Measurements from ENCODE around the gene ADK. TPM values are rescaled to one million over a fixed set of nuclear protein-coding genes. Genes with fewer than 3 reads are reported as not detected.
"Not testable (repeated sequence)": the region's sequence is repeated elsewhere in the genome, so short reads cannot be mapped to it uniquely, and the experiment has no call there.

The ADK gene
- total RNA-seq, 6 experiments from 2014 or later: 54.2 to 92.5 (median 63.5) TPM

GRCh38 chr10:74485283-74485682 is 334.3 kb downstream of the ADK start:
- Histone ChIP-seq H3K9me3 (no peaks in the 10 kb centered on the region), H3K4me1 (no peaks in the 10 kb centered on the region), H3K36me3 (no peaks in the 10 kb centered on the region), H3K27me3 (no peaks in the 10 kb centered on the region), H3K4me3 (no peak overlapping the region), H3K27ac (no peak overlapping the region)
- ATAC-seq: no peak
- intact Hi-C loops (cut with DNase I): no loop called here
- 95% methylated on average over 2 of the region's 2 CpGs for WGBS (ENCODE audit: insufficient coverage, low coverage, low lambda C conversion rate, missing lambda C conversion rate)
- TF ChIP-seq, protein P1, sequence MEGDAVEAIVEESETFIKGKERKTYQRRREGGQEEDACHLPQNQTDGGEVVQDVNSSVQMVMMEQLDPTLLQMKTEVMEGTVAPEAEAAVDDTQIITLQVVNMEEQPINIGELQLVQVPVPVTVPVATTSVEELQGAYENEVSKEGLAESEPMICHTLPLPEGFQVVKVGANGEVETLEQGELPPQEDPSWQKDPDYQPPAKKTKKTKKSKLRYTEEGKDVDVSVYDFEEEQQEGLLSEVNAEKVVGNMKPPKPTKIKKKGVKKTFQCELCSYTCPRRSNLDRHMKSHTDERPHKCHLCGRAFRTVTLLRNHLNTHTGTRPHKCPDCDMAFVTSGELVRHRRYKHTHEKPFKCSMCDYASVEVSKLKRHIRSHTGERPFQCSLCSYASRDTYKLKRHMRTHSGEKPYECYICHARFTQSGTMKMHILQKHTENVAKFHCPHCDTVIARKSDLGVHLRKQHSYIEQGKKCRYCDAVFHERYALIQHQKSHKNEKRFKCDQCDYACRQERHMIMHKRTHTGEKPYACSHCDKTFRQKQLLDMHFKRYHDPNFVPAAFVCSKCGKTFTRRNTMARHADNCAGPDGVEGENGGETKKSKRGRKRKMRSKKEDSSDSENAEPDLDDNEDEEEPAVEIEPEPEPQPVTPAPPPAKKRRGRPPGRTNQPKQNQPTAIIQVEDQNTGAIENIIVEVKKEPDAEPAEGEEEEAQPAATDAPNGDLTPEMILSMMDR (IDR thresholded peaks at IDR 0.05): no peak
- no peak for TF ChIP-seq POLR2A (IDR thresholded peaks at IDR 0.05)
- no peak for DNase-seq

DNA sequence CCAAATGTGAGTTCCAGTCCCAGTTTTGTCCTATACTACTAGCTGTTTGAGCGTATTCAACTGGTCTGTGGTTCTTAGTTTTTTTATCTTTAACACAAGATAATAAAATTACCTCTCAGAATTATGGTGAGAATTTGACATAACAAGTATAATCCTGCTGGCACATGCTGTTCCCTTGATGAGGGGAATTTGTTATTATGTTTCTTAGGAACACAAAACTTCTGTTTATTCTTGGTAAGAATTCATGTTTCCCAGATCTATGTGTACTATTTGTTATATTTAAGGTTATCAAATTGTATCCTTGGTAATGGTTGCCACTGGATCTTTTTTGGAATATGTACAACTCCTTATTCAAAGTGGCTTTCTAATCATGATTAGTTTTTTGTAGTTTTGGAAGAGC is 335.6 kb downstream of the ADK start:
- Histone ChIP-seq H3K27me3 (no peaks in the 10 kb centered on the region), H3K4me1 (no peaks in the 10 kb centered on the region), H3K4me3 (no peak overlapping the region), H3K36me3 (no peaks in the 10 kb centered on the region), H3K27ac (no peak overlapping the region), H3K9me3 (no peaks in the 10 kb centered on the region)
- TF ChIP-seq, protein P1 (IDR thresholded peaks at IDR 0.05): no peak
- no peak for TF ChIP-seq POLR2A (IDR thresholded peaks at IDR 0.05)
- intact Hi-C loops (cut with DNase I): no loop called here
- no peak for ATAC-seq
- 100% methylated on average over 1 of the region's 1 CpG for WGBS (ENCODE audit: insufficient coverage, low coverage, low lambda C conversion rate, missing lambda C conversion rate)
- no peak for DNase-seq

GRCh38 chr10:74488907-74489306 is 337.9 kb downstream of the ADK start:
- H3K4me3 ChIP-seq: no peak overlapping the region
- H3K9me3 ChIP-seq: no peaks in the 10 kb centered on the region
- H3K36me3 ChIP-seq: no peaks in the 10 kb centered on the region
- H3K27me3 ChIP-seq: no peaks in the 10 kb centered on the region
- no peaks in the 10 kb centered on the region for H3K4me1 ChIP-seq
- no peak for DNase-seq
- intact Hi-C loops (cut with DNase I): no loop called here
- H3K27ac ChIP-seq: no peak overlapping the region
- TF ChIP-seq, protein P1 (IDR thresholded peaks at IDR 0.05): no peak
- no peak for ATAC-seq

GRCh38 chr10:74490551-74490950 is 339.5 kb downstream of the ADK start:
- DNase-seq (no peak), ATAC-seq (peak in 3 of 4 donors; percentile 20 to 39 (median 26))
- no peaks in the 10 kb centered on the region for H3K36me3 ChIP-seq
- whole genome bisulfite sequencing (ENCODE audit: insufficient coverage, low coverage, low lambda C conversion rate, missing lambda C conversion rate): 37% methylated on average over 4 of the region's 4 CpGs
- intact Hi-C loops (cut with DNase I): no loop called here
- H3K27me3 ChIP-seq: no peaks in the 10 kb centered on the region
- H3K4me3 ChIP-seq: no peak overlapping the region
- no peak overlapping the region for H3K27ac ChIP-seq
- no peaks in the 10 kb centered on the region for H3K9me3 ChIP-seq
- no peak for TF ChIP-seq POLR2A (IDR thresholded peaks at IDR 0.05)
- TF ChIP-seq, protein P1 (IDR thresholded peaks at IDR 0.05): no peak
- H3K4me1 ChIP-seq: no peaks in the 10 kb centered on the region

DNA sequence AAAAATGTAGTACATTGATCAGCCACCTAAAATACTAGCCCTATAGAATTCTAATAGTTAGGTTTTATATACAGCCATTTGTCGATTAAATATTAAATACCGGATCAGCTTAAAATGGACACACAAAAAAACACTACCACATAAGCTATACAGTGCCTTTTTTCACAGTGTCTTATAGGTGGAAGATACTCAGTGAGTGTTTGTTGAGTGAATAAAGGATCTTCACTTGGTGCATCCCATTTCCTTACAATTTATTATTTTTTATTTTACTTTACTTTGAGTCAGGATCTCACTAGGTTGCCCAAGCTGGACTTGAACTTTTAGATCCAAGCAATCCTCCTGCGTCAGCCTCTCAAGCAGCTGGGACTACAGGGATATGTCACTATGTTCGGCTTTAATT is 340.0 kb downstream of the ADK start:
- WGBS (ENCODE audit: insufficient coverage, low coverage, low lambda C conversion rate, missing lambda C conversion rate): 98% methylated on average over 4 of the region's 4 CpGs
- Histone ChIP-seq H3K27me3 (no peaks in the 10 kb centered on the region), H3K9me3 (no peaks in the 10 kb centered on the region), H3K27ac (no peak overlapping the region), H3K36me3 (no peaks in the 10 kb centered on the region), H3K4me1 (no peaks in the 10 kb centered on the region), H3K4me3 (no peak overlapping the region)
- intact Hi-C loops (cut with DNase I): no loop called here
- DNase-seq: no peak
- no peak for TF ChIP-seq POLR2A (IDR thresholded peaks at IDR 0.05)
- TF ChIP-seq, protein P1 (IDR thresholded peaks at IDR 0.05): no peak
- ATAC-seq: no peak

- H3K27me3 ChIP-seq; H3K9me3 ChIP-seq; H3K4me1 ChIP-seq; ATAC-seq; DNase-seq; H3K4me3 ChIP-seq; H3K27ac ChIP-seq; intact Hi-C loops (cut with DNase I); H3K36me3 ChIP-seq: not testable (repeated sequence)
- 100% methylated on average over 3 of the region's 3 CpGs for WGBS (ENCODE audit: insufficient coverage, low coverage, low lambda C conversion rate, missing lambda C conversion rate)
Observed at GRCh38 chr10:74496276-74496675, 345.3 kb downstream of the ADK start.

DNA sequence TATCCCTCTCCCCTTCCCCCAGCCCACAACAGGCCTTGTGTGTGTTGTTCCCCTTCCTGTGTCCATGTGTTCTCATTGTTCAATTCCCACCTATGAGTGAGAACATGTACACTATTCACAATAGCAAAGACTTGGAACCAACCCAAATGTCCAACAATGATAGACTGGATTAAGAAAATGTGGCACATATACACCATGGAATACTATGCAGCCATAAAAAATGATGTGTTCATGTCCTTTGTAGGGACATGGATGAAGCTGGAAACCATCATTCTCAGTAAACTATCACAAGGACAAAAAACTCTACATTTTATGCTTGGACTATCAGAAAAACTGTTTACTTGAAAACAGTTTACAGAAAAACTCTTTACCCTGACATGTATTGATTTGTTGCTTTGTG is 347.6 kb downstream of the ADK start:
- ATAC-seq; intact Hi-C loops (cut with DNase I); H3K4me1 ChIP-seq; H3K36me3 ChIP-seq; H3K4me3 ChIP-seq; H3K27ac ChIP-seq; DNase-seq; H3K9me3 ChIP-seq; H3K27me3 ChIP-seq: not testable (repeated sequence)

Data from right lobe of liver (tissue), 6 donors.